ENCODE measurements around the gene TPM1.

DNA sequence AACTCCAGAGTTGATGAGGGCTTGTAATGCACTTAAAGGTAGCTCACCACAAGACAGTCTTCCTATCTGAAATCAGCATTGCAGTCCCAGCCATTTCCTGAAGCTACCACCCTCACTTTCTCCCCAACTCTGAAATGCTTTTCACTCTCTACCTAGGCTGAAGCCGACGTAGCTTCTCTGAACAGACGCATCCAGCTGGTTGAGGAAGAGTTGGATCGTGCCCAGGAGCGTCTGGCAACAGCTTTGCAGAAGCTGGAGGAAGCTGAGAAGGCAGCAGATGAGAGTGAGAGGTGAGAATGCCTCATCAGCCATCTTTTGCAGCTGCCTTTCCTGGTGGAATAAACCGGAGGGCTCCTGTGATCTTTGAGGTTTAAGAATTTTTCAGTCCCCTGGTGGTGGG is 14.3 kb downstream of the TPM1 start:
- no peak for TF ChIP-seq EZH2 (IDR thresholded peaks at IDR 0.05; ENCODE audit: low read depth)
- TF ChIP-seq, protein P1, sequence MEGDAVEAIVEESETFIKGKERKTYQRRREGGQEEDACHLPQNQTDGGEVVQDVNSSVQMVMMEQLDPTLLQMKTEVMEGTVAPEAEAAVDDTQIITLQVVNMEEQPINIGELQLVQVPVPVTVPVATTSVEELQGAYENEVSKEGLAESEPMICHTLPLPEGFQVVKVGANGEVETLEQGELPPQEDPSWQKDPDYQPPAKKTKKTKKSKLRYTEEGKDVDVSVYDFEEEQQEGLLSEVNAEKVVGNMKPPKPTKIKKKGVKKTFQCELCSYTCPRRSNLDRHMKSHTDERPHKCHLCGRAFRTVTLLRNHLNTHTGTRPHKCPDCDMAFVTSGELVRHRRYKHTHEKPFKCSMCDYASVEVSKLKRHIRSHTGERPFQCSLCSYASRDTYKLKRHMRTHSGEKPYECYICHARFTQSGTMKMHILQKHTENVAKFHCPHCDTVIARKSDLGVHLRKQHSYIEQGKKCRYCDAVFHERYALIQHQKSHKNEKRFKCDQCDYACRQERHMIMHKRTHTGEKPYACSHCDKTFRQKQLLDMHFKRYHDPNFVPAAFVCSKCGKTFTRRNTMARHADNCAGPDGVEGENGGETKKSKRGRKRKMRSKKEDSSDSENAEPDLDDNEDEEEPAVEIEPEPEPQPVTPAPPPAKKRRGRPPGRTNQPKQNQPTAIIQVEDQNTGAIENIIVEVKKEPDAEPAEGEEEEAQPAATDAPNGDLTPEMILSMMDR (conservative IDR thresholded peaks at IDR 0.05): no peak

Measured in PC-9 (cell line).